Measurements from ENCODE around the gene RAB40C. TPM values are rescaled to one million over a fixed set of nuclear protein-coding genes. Genes with fewer than 3 reads are reported as not detected.

The RAB40C gene
- total RNA-seq, 1 donor: 11.2 TPM

- H3K9me3 ChIP-seq (ENCODE audit: low read depth, low read length): no peaks in the 10 kb centered on the region
- no peak overlapping the region for H2AFZ ChIP-seq (ENCODE audit: low read length)
- H4K20me1 ChIP-seq (ENCODE audit: insufficient read depth, low read length): peaks cover 7% of the 10 kb centered on the region
- H3K36me3 ChIP-seq (ENCODE audit: insufficient read depth, low read length): no peaks in the 10 kb centered on the region
- H3K27ac ChIP-seq (ENCODE audit: low read depth, low read length): no peak overlapping the region
- no peak overlapping the region for H3K4me2 ChIP-seq (ENCODE audit: insufficient read depth, low read length)
- H3K4me3 ChIP-seq (ENCODE audit: insufficient read depth, low read length): no peak overlapping the region
- TF ChIP-seq CTCF (IDR thresholded peaks at IDR 0.05; ENCODE audit: extremely low read depth, low read depth, low read length): no peak
- DNase-seq (ENCODE audit: insufficient read length, low spot score, missing footprints): no peak
- H3K79me2 ChIP-seq (ENCODE audit: insufficient read depth, low read length): peaks cover 45% of the 10 kb centered on the region
- H3K27me3 ChIP-seq (ENCODE audit: insufficient read depth, low read length): no peaks in the 10 kb centered on the region
- H3K4me1 ChIP-seq (ENCODE audit: insufficient read depth, low read length): peaks cover 28% of the 10 kb centered on the region
Observed at GRCh38 chr16:646679-647172, 56.9 kb downstream of the RAB40C start.

- Histone ChIP-seq H3K79me2 (ENCODE audit: insufficient read depth, low read length) (peaks cover 45% of the 10 kb centered on the region), H3K27me3 (ENCODE audit: insufficient read depth, low read length) (no peaks in the 10 kb centered on the region), H3K4me2 (ENCODE audit: insufficient read depth, low read length) (peak overlapping the region; percentile 96), H3K36me3 (ENCODE audit: insufficient read depth, low read length) (no peaks in the 10 kb centered on the region), H3K4me3 (ENCODE audit: insufficient read depth, low read length) (peak overlapping the region; percentile 80), H2AFZ (ENCODE audit: low read length) (no peak overlapping the region), H3K27ac (ENCODE audit: low read depth, low read length) (no peak overlapping the region), H4K20me1 (ENCODE audit: insufficient read depth, low read length) (peaks cover 7% of the 10 kb centered on the region), H3K9me3 (ENCODE audit: low read depth, low read length) (no peaks in the 10 kb centered on the region), H3K4me1 (ENCODE audit: insufficient read depth, low read length) (peaks cover 28% of the 10 kb centered on the region)
- no peak for TF ChIP-seq CTCF (IDR thresholded peaks at IDR 0.05; ENCODE audit: extremely low read depth, low read depth, low read length)
- DNase-seq (ENCODE audit: insufficient read length, low spot score, missing footprints): no peak
Observed at GRCh38 chr16:647173-647902, 57.5 kb downstream of the RAB40C start.

- peak; percentile 45 for TF ChIP-seq CTCF (IDR thresholded peaks at IDR 0.05; ENCODE audit: extremely low read depth, low read depth, low read length)
- Histone ChIP-seq H3K9me3 (ENCODE audit: low read depth, low read length) (no peaks in the 10 kb centered on the region), H3K4me2 (ENCODE audit: insufficient read depth, low read length) (peak overlapping the region; percentile 96), H3K27me3 (ENCODE audit: insufficient read depth, low read length) (no peaks in the 10 kb centered on the region), H3K27ac (ENCODE audit: low read depth, low read length) (peak overlapping the region; percentile 85), H3K4me1 (ENCODE audit: insufficient read depth, low read length) (peaks cover 23% of the 10 kb centered on the region), H2AFZ (ENCODE audit: low read length) (peak overlapping the region; percentile 73), H4K20me1 (ENCODE audit: insufficient read depth, low read length) (peaks cover 5% of the 10 kb centered on the region), H3K4me3 (ENCODE audit: insufficient read depth, low read length) (peak overlapping the region; percentile 80), H3K36me3 (ENCODE audit: insufficient read depth, low read length) (no peaks in the 10 kb centered on the region), H3K79me2 (ENCODE audit: insufficient read depth, low read length) (peaks cover 36% of the 10 kb centered on the region)
- peak; percentile 95 for DNase-seq (ENCODE audit: insufficient read length, low spot score, missing footprints)
Observed at GRCh38 chr16:648071-648780, 58.4 kb downstream of the RAB40C start.
